T-cell (primary cell): Measurements from ENCODE around the gene FTO. TPM values are rescaled to one million over a fixed set of nuclear protein-coding genes. Genes with fewer than 3 reads are reported as not detected.

Experiments
- ATAC-seq, 4 experiments: fragments of 200-7000 bp in 3 of 4; fragments of 150-1000 bp in 1 of 4; cut with Tn5 transposase; replicated peaks in 1 of 4; 1 replicate in 3 of 4; 2 replicates in 1 of 4; pipeline ENCODE4 v1.10.0; 2021; ENCODE audit warnings: moderate library complexity in 3 of 4, mild to moderate bottlenecking in 2 of 4, moderate number of reproducible peaks in 1 of 4
- CTCF ChIA-PET, 2 donors: fragments of 300-600 bp; sonication (Branson Sonifier 250); formaldehyde crosslinking; loops; one replicate each; lab custom pipeline; 2022; ENCODE audit warnings: antibody characterized with exemption in 2 of 2; lab: Charles Lee
- POLR2A ChIA-PET, 2 donors: fragments of 300-600 bp; sonication (Branson Sonifier 250); formaldehyde crosslinking; loops; one replicate each; lab custom pipeline; 2022; ENCODE audit warnings: antibody characterized with exemption in 2 of 2; lab: Charles Lee
- DNase-seq, 35 experiments: peaks; one replicate each; pipeline versions ENCODE4 v3.0.0 to v3.0.0-alpha.2; 2013 to 2023
- H3K27ac ChIP-seq: one replicate; pipeline ENCODE4 v1.5.1; 2013; ENCODE audit warnings: low read length
- H3K27me3 ChIP-seq, 2 experiments: replicated peaks in 1 of 2; 1 replicate in 1 of 2; 2 replicates in 1 of 2; pipeline versions ENCODE4 v1.6.1 to v1.7.0; 2013; ENCODE audit warnings: low read length in 1 of 2, mixed read lengths in 1 of 2; ENCODE audit not compliant: control insufficient read depth in 2 of 2, insufficient read depth in 2 of 2; ENCODE audit errors: extremely low read depth in 1 of 2
- H3K36me3 ChIP-seq, 2 donors: 1 replicate in 1 of 2; 2 replicates in 1 of 2; pipeline versions ENCODE4 v1.6.1 to v1.7.0; 2013; ENCODE audit warnings: low read length in 1 of 2; ENCODE audit not compliant: control insufficient read depth in 2 of 2, insufficient read depth in 1 of 2; ENCODE audit errors: extremely low read depth in 1 of 2
- H3K4me1 ChIP-seq, 2 experiments: 1 replicate in 1 of 2; 2 replicates in 1 of 2; pipeline versions ENCODE4 v1.6.1 to v1.7.0; 2013; ENCODE audit warnings: low read length in 2 of 2, mixed read lengths in 1 of 2; ENCODE audit not compliant: insufficient read depth in 2 of 2, control insufficient read depth in 1 of 2; ENCODE audit errors: extremely low read depth in 1 of 2
- H3K4me3 ChIP-seq, 2 donors: 1 replicate in 1 of 2; 2 replicates in 1 of 2; pipeline versions ENCODE4 v1.5.1 to v1.7.0; 2013; ENCODE audit warnings: mild to moderate bottlenecking in 2 of 2, low read length in 1 of 2, moderate library complexity in 1 of 2; ENCODE audit not compliant: control insufficient read depth in 1 of 2; ENCODE audit errors: extremely low read depth in 1 of 2
- H3K9me3 ChIP-seq: 2 replicates; pipeline ENCODE4 v1.7.0; 2013
- H3K27ac Mint-ChIP-seq, 2 donors: one replicate each; pipeline ENCODE4 v1.8.0; 2020 to 2021; ENCODE audit warnings: mild to moderate bottlenecking in 2 of 2, mixed read lengths in 2 of 2
- H3K27me3 Mint-ChIP-seq, 2 donors: one replicate each; pipeline ENCODE4 v1.8.0; 2021 to 2022; ENCODE audit warnings: mixed read lengths in 2 of 2
- H3K36me3 Mint-ChIP-seq: one replicate; pipeline ENCODE4 v1.8.0; 2021; ENCODE audit warnings: mixed read lengths
- H3K4me1 Mint-ChIP-seq, 3 donors: one replicate each; pipeline ENCODE4 v1.8.0; 2020 to 2022; ENCODE audit warnings: mixed read lengths in 3 of 3, mild to moderate bottlenecking in 1 of 3
- H3K4me3 Mint-ChIP-seq, 3 donors: one replicate each; pipeline ENCODE4 v1.8.0; 2020 to 2022; ENCODE audit warnings: mild to moderate bottlenecking in 3 of 3, mixed read lengths in 3 of 3, moderate library complexity in 3 of 3
- H3K9me3 Mint-ChIP-seq, 3 donors: one replicate each; pipeline ENCODE4 v1.8.0; 2020 to 2022; ENCODE audit warnings: mixed read lengths in 3 of 3
- WGBS: methylation state at CpG from one replicate; pipeline ENCODE4 v1.1.5; 2013; ENCODE audit warnings: missing lambda C conversion rate; ENCODE audit not compliant: insufficient coverage; 5-methylcytosine and 5-hydroxymethylcytosine counted together
- total RNA-seq, 35 experiments: library from RNA in 6 of 35; stranded (reverse) in 6 of 35; fragments of 120-200 nt in 1 of 35; gene quantifications; one replicate each; pipeline versions ENCODE4 v1.2.1 to v1.2.4 and lab custom pipeline; 2013 to 2026

Gene FTO
- total RNA-seq, 5 donors from 2014 or later (not counting 1 experiment from before 2014, with no cell fraction given): 44.7 to 69.0 (median 46.0) TPM

- Mint-ChIP-seq H3K36me3 (peaks cover 5% of the 10 kb centered on the region), H3K4me3 (no peak overlapping the region), H3K4me1 (peaks cover 44 to 51% (median 48%) of the 10 kb centered on the region in 3 donors), H3K27ac (no peak overlapping the region), H3K9me3 (peaks cover 0 to 9% (median 3%) of the 10 kb centered on the region in 3 donors), H3K27me3 (no peaks in the 10 kb centered on the region)
- Histone ChIP-seq H3K4me1 (no peaks in the 10 kb centered on the region), H3K36me3 (no peaks in the 10 kb centered on the region), H3K9me3 (no peaks in the 10 kb centered on the region), H3K4me3 (no peak overlapping the region), H3K27me3 (no peaks in the 10 kb centered on the region), H3K27ac (no peak overlapping the region)
- ChIA-PET POLR2A (no interaction called here), CTCF (interaction anchor here in 1 of 2 donors (0.6 kb wide), 1 partner anchor 84 kb away, joined by 3 read pairs; no protein-coding TSS in a partner anchor)
- ATAC-seq: no peak
- 100% methylated on average over 3 of the region's 7 CpGs for WGBS
- no peak for DNase-seq
Measured at GRCh38 chr16:53804467-53804866, 100.5 kb downstream of the FTO start.

GRCh38 chr16:53805113-53805512 lies 101.2 kb downstream of the FTO start:
- ATAC-seq: no peak
- H3K4me3 ChIP-seq: no peak overlapping the region
- Mint-ChIP-seq H3K9me3 (peaks cover 0 to 6% (median 0%) of the 10 kb centered on the region in 3 donors), H3K4me3 (no peak overlapping the region), H3K27me3 (no peaks in the 10 kb centered on the region), H3K27ac (no peak overlapping the region), H3K36me3 (peaks cover 7% of the 10 kb centered on the region), H3K4me1 (peaks cover 44 to 53% (median 48%) of the 10 kb centered on the region in 3 donors)
- H3K27me3 ChIP-seq: no peaks in the 10 kb centered on the region
- CTCF ChIA-PET: interaction anchor here in 1 of 2 donors (0.5 kb wide), 1 partner anchor 897 kb away, joined by 10 read pairs; no protein-coding TSS in a partner anchor
- no peaks in the 10 kb centered on the region for H3K4me1 ChIP-seq
- no peak overlapping the region for H3K27ac ChIP-seq
- POLR2A ChIA-PET: no interaction called here
- H3K36me3 ChIP-seq: no peaks in the 10 kb centered on the region
- DNase-seq: no peak
- WGBS: no CpG with 5 or more reads among the region's 2 CpGs
- H3K9me3 ChIP-seq: no peaks in the 10 kb centered on the region

- H3K27me3 ChIP-seq: no peaks in the 10 kb centered on the region
- no peak overlapping the region for H3K27ac ChIP-seq
- ChIA-PET POLR2A (no interaction called here), CTCF (interaction anchor here (0.5 to 0.8 kb wide), 4 partner anchors 17 to 897 kb away, joined by 3 to 10 read pairs (median 4); no protein-coding TSS in a partner anchor)
- peaks cover 13% of the 10 kb centered on the region for H3K36me3 Mint-ChIP-seq
- peaks cover 0 to 4% of the 10 kb centered on the region in 2 donors for H3K36me3 ChIP-seq
- ATAC-seq: no peak
- H3K9me3 Mint-ChIP-seq: peaks cover 0 to 6% (median 0%) of the 10 kb centered on the region in 3 donors
- no peak overlapping the region for H3K4me3 Mint-ChIP-seq
- no peak overlapping the region for H3K4me3 ChIP-seq
- H3K4me1 Mint-ChIP-seq: peaks cover 46 to 60% (median 51%) of the 10 kb centered on the region in 3 donors
- 92% methylated on average over 2 of the region's 4 CpGs for WGBS
- H3K27me3 Mint-ChIP-seq: no peaks in the 10 kb centered on the region
- DNase-seq: no peak
- no peak overlapping the region for H3K27ac Mint-ChIP-seq
- no peaks in the 10 kb centered on the region for H3K9me3 ChIP-seq
- H3K4me1 ChIP-seq: no peaks in the 10 kb centered on the region
Measured at GRCh38 chr16:53805752-53806151, 101.8 kb downstream of the FTO start.

GRCh38 chr16:53809088-53809932 lies 105.4 kb downstream of the FTO start:
- Histone ChIP-seq H3K27me3 (no peaks in the 10 kb centered on the region), H3K27ac (no peak overlapping the region), H3K4me3 (no peak overlapping the region), H3K4me1 (peaks cover 0 to 6% of the 10 kb centered on the region in 2 experiments), H3K36me3 (peaks cover 0 to 16% of the 10 kb centered on the region in 2 donors), H3K9me3 (no peaks in the 10 kb centered on the region)
- H3K9me3 Mint-ChIP-seq: no peaks in the 10 kb centered on the region
- CTCF ChIA-PET: no interaction called here
- POLR2A ChIA-PET: no interaction called here
- no peaks in the 10 kb centered on the region for H3K27me3 Mint-ChIP-seq
- DNase-seq (no peak), ATAC-seq (no peak)
- WGBS: no CpG with 5 or more reads among the region's 8 CpGs
- H3K4me1 Mint-ChIP-seq: peaks cover 38 to 61% (median 39%) of the 10 kb centered on the region in 3 donors
- peaks cover 32% of the 10 kb centered on the region for H3K36me3 Mint-ChIP-seq
- no peak overlapping the region for H3K4me3 Mint-ChIP-seq
- H3K27ac Mint-ChIP-seq: no peak overlapping the region

- peaks cover 58% of the 10 kb centered on the region for H3K36me3 Mint-ChIP-seq
- ChIA-PET CTCF (no interaction called here), POLR2A (no interaction called here)
- H3K27ac Mint-ChIP-seq: no peak overlapping the region
- H3K27me3 Mint-ChIP-seq: no peaks in the 10 kb centered on the region
- ATAC-seq (no peak), DNase-seq (no peak)
- Histone ChIP-seq H3K27me3 (no peaks in the 10 kb centered on the region), H3K4me3 (no peak overlapping the region), H3K36me3 (peaks cover 0 to 20% of the 10 kb centered on the region in 2 donors), H3K27ac (no peak overlapping the region), H3K9me3 (no peaks in the 10 kb centered on the region), H3K4me1 (peaks cover 0 to 6% of the 10 kb centered on the region in 2 experiments)
- no peak overlapping the region for H3K4me3 Mint-ChIP-seq
- peaks cover 26 to 52% (median 33%) of the 10 kb centered on the region in 3 donors for H3K4me1 Mint-ChIP-seq
- WGBS: 92% methylated on average over 1 of the region's 2 CpGs
- H3K9me3 Mint-ChIP-seq: peaks cover 0 to 10% (median 0%) of the 10 kb centered on the region in 3 donors
Measured at GRCh38 chr16:53812914-53813313, 109.0 kb downstream of the FTO start.

- H3K4me1 ChIP-seq: peaks cover 0 to 6% of the 10 kb centered on the region in 2 experiments
- Mint-ChIP-seq H3K4me1 (peaks cover 22 to 45% (median 29%) of the 10 kb centered on the region in 3 donors), H3K27me3 (no peaks in the 10 kb centered on the region), H3K9me3 (peaks cover 0 to 10% (median 0%) of the 10 kb centered on the region in 3 donors), H3K27ac (no peak overlapping the region), H3K4me3 (no peak overlapping the region), H3K36me3 (peaks cover 60% of the 10 kb centered on the region)
- H3K9me3 ChIP-seq: no peaks in the 10 kb centered on the region
- ChIA-PET POLR2A (no interaction called here), CTCF (no interaction called here)
- ATAC-seq: no peak
- DNase-seq: no peak
- WGBS: 90% methylated on average over 2 of the region's 7 CpGs
- no peak overlapping the region for H3K27ac ChIP-seq
- H3K36me3 ChIP-seq: peaks cover 0 to 20% of the 10 kb centered on the region in 2 donors
- no peaks in the 10 kb centered on the region for H3K27me3 ChIP-seq
- H3K4me3 ChIP-seq: no peak overlapping the region
Measured at GRCh38 chr16:53814801-53815200, 110.8 kb downstream of the FTO start.
